GM18907 (cell line): Measurements from ENCODE around the gene TRABD2B.

Experiments used
- ATAC-seq: cut with Tn5 transposase; IDR thresholded peaks from one replicate; pipeline ENCODE4 v1.9.1; 2021; ENCODE audit warnings: mild to moderate bottlenecking, moderate library complexity; ENCODE audit not compliant: unreplicated experiment

Gene TRABD2B

DNA sequence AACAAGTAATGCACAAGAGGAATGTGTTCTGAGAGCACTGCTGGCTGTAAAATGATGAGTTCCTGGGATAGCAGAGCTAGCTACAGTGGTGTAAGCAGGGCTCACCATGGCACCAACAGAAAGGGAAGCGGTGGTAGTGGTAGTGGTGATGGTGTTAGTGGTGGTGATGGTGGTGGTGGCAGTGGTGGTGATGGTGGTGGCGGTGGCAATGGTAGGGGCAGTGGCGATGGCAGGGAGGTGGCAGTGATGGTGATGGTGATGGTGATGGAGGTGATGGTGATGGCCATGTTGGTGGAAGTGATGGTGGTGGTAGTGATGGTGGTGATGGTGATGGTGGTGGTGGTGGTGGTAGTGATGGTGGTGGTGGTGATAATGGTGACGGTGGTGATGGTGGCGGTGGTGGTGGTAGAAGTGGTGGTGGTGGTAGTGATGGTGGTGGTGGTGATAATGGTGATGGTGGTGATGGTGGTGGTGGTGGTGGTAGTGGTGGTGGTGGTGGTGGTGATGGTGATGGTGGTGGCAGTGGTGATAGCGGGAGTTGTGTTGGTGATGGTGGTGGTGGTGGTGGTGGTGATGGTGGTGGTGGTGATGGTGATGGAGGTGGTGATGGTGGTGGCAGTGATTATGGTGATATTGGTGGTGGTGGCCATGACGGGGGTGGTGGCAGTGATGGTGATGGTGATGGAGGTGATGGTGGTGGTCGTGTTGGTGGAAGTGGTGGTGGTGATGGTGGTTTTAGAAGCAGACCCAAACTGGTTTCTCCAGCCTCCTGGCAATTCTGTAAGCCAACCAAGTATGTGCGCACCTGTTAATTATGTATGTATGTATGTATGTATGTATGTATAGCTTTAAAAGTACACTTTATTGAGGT is 254.1 kb downstream of the TRABD2B start:
- no peak for ATAC-seq

DNA sequence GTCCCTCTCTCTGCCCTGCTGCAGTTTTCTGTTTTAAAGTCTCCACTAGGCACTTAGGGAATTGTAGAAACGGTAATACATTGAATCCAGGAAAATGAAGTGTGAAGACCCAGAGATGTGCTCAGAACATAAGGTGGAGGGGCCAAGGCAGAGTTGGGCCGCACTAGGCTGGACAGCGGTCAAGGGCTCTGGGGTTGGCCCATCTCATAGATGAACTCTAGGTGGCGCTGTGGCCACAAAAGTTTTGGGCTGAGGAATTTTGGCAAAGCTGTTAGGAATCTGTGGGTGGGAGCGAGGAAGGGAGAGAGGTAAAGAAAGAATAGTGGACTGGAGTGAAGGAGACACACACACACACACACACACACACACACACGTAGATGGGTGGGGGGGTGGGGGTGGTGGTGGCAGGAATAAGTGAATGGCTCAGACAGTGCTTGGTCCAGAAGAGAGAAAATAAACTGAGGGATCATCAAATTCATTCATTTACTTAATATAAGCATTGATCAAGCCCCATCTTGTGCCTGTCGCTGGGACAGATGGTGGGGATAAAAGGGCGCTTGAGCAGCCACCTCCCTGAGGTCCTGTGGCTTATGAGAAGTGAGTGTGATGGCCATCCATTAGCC is 258.5 kb downstream of the TRABD2B start:
- ATAC-seq, result no peak

DNA sequence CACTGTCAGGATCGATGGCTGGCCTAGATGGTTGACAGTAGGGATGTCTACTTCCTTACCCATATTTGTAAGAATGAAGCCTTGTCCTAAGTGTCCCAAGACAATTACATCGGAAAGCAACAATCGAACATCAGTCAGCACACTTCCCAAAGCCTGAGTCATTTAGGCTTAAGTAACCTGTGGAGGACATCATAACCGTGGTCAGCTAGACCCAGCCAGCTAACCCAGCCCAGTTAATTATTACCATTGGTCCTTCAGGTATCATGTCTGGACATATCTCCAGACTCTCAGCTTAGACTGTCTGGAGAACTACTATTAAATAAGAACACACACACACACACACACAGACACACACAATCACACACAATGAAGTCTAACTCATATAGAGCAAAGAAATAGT is 264.7 kb downstream of the TRABD2B start:
- no peak for ATAC-seq

DNA sequence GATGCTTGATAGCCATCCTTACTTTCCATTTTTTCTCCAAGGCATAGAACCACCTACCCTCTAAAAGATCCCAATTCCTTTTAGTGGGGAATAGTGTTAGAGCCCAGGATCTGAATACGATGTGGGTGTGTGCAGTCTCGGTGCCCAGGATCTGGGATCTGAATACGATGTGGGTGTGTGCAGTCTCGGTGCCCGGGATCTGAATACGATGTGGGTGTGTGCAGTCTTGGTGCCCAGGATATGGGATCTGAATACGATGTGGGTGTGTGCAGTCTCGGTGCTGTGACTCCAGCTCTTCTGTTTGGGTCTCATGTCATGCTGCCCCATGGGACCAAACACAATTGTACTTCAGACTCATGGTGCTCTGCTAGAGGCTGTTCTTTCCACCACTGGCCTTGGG is 265.5 kb downstream of the TRABD2B start:
- ATAC-seq, result no peak

DNA sequence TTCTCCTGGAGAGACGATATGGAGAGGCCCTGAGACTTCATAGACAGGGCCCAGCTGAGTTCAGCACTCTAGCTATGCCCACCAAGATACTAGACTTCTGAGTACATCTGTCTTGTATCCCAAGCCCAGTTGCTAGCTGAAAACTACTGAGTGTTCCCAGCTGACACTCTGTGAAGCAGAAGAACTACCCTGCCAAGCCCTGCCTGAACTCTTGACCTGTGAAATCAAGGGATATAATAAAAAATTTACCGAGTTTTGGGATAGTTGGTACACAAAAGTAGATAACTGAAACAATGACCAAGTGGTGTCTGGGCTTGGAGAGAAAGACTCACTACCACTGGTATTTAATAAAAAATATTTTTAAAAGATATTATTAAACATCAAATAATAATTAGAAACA is 267.5 kb downstream of the TRABD2B start:
- ATAC-seq, result no peak

DNA sequence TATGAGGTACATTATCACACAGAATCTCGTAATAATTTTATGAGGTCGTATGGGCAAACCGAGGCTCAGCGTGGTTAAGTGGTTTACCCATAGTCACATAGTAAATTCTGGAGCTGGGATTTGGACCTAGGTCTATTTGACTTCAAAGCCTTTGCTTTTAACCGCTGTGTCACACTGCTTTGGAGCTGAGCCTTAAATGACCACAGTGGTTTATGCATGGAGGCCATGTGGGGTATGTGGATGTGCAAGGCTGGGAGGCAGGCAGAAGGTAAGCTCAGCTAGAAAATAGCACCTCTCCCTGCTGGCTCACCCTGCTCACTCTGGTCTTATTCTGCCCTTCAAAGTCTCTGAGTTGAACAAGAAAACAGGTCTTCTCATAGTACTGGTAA is 269.5 kb downstream of the TRABD2B start:
- ATAC-seq, result no peak

DNA sequence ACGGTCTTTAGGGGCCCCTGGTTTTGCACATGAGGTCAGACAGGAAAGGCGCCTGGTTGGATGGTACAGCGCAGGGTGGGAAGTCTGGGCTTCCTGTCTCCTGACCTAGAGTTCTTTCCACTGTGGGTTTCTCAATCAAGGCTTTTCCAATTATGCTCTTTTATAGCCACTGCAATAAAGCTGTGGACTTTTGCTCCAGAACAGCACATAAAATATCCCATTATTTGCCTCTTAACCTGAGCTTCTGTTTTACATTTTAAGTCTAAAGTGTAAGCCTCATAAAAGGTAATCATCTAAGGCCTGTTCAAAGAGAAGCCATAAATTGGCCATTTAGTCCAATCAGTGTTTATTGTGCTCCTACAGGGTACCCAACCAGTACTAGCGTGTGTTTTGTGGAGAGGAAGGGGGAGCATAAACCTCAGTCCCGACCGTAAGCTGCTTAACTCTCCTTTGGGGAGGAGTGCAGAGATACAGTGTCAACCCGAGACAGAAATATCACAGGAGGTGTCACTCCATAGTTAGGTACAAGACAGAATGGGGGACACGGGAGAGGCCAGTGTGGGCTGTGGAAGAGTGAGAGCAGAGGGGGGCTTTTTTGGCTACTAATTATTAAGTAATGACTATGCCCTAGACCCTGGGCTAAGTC is 270.0 kb downstream of the TRABD2B start:
- no peak for ATAC-seq

DNA sequence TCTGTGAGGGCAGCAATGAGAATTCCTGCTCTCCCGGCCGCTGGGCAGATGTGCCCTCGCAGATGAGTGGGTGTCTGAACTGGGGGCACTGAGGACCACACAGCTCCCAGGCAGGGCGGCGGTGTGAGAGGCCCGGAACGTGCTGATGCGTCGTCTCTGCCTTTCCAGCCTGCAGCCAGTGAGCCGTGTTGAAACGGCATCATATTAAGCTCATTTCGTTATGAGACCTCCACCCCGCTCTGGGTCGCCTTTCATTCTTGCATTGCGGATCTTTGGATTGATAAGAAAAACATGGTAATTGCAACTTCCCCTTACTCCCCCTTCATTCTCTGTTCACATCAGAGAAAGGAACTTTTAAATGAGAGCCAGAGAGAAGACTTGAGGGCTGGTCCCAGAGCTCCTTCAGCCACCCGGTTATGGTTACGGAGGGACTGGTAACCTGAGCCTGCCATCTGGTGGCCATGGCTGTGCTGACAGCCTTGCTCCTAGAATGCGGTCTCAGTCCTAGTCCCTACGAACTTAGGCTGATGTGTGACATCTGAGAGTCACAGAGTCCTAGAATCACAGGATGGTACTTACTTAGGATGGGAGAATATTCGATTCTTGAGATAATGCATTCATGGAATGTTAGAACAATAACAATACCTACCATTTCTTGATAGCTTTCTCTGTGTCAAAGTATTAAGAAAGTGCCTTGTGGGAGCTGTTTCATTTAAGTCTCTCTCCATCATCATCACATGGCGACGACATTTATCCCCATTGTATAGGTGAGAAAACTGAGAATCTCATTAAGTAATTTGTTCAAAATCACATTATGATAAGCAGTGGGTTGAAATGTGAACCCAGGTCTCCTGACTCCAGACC is 271.0 kb downstream of the TRABD2B start:
- ATAC-seq, result peak; percentile 92

DNA sequence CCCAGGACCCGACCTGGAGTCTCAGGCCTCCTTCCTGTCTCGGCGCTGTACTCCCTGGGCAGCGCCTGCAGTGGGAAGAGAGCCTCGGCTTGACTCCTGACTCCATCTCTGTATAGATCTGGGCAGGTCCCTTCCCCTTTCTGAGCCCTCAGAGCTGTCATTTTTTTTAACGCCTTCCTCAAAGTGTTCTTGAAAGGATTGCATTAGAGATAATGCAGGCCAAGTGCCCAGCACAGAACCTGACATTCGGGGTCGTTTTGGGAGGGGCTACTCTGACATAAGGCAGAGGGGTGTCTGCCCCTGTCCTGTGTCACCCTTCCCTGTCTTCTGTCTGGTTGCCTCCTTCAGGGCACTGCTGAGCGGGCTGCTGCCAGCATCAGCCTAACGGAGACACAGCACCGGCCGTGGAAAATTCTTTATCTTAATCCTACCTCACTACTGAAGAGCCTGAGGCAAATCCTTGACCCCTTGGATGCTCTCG is 271.6 kb downstream of the TRABD2B start:
- ATAC-seq, result no peak

DNA sequence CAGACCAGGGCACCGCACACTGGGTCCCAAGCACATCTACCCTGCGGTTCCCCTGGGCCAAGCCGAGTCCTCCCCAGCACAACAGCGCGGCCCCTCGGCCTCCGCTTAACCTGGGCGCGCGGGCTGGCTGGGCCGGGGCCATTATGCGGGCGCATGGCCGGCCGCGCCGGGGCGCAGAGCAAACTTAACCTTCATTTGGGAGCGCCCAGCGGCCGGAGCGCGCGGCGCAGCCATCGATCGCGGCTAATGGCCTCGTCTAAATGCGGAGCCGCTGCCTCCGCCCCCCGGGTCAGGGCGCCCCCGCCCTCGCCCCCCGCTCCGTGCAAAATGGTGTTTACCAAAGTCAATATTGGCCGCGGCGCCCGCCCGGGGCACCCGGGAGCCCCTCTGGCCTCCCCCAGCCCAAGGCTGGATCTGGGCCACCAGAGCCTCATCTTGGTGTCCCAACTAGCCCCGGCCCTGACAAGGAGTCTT is 272.1 kb downstream of the TRABD2B start:
- ATAC-seq, result no peak

DNA sequence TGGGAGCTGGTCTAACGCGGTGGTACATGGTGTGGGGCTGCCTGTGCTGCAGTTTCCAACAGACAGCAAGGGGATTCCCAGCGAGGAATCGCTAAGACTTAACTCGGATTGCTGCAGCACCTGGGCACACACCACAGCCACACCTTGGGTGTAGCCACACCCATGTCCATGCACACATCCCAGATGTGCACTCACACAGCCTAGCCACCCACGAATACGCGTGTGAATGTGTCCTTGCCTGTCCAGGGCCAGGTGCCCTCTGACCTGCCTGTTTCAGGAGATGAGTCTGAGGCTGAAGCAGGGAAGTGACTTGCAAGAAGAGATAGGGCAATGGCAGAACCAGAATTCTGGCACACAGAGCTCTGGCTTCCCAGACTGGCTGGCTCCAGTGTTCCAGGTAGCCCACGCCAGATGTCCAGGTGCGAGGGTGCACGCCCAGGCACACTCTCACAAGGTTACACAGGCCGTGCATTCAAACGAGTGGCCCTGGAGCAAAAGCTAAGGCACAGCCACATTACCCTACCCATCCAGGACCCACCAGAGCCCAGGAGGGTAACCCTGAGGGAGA is 272.7 kb downstream of the TRABD2B start:
- ATAC-seq, result no peak

DNA sequence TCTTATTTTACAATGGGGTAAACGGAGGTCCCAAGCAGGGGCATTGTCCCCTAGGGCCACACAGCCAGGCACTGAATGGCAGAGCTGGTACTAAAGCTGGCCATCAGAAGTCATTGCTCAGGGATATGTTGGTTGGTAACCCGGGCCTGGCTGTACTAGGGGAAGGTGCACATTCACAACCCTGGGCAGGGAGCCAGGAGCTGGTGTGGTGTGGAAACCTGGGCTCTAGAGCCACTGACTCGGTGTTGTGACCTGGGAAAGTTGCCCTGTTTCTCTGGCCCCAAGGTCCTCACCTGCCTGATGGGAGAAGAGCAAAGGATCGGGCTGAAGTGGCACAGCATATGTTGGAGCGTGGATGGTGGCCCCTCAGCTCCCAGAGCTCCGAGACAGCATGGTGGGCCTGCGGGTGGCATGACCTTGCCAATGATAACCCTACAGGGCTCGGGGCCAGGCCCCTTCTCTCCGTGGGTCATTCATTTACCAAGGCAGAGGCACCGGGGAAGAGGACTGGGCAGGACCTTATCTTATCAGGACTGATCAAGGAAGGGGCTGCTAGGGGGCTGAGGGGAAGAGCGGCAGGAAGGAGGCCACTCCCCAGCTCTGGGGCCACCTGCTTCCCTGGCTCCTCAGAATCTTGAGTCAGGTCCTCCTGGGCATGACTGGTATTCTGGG is 274.1 kb downstream of the TRABD2B start:
- no peak for ATAC-seq

DNA sequence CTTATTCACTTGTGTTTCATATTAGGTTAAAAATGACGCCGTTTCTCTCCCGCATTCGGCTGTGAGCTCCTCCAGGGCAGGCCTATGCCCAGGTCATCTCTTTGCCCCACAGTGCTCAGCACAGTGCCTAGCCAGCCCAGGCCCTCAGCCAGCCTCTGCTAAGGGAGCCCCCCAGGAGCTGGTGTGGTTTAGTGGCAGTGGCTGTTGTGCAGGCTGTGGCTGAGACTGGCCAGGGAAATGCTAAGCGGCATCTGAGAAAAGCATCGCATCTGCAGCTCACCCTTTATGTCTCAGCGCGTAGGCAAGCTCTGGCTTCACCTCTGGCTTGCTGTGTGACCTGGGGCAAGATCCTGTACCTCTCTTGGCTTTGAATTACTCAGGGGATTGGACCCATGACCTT is 275.1 kb downstream of the TRABD2B start:
- no peak for ATAC-seq

DNA sequence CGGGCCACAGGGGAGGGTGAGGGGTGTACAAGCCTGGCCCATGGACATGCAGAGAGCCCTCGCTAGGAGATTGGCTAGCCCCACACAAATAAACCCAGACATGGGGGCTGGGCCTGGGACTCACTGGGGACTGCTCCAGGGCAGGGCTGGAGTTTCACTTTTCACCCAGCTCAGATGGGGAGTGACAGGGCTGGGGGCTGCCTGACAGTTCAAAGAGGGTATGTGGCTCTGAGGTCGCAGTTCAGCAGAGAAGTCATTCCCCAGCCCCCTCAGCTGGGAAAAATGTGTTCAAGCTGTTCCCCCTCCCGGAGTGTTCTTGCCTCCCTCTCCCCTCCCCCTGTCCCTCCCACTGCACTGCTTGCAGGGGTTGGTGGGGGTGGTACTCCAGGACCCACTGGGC is 277.1 kb downstream of the TRABD2B start:
- no peak for ATAC-seq

DNA sequence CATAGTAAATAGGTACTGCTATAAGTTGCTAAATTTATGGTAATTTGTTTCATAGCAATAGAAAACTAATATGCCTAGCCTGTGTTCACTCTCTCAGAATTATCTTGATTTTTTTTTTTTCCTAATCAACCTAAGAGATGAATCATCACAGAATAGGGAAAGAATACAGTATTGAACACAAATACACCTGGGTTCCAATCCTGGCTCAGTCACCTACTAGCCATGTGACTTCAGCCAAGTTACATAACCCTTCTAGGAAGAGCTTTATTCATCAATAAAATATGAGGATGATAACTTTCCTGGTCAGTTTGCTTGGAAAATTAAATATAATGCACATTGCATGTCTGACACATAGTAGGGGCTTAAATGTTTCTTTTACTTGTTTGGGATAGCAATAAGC is 279.8 kb downstream of the TRABD2B start:
- ATAC-seq, result no peak

DNA sequence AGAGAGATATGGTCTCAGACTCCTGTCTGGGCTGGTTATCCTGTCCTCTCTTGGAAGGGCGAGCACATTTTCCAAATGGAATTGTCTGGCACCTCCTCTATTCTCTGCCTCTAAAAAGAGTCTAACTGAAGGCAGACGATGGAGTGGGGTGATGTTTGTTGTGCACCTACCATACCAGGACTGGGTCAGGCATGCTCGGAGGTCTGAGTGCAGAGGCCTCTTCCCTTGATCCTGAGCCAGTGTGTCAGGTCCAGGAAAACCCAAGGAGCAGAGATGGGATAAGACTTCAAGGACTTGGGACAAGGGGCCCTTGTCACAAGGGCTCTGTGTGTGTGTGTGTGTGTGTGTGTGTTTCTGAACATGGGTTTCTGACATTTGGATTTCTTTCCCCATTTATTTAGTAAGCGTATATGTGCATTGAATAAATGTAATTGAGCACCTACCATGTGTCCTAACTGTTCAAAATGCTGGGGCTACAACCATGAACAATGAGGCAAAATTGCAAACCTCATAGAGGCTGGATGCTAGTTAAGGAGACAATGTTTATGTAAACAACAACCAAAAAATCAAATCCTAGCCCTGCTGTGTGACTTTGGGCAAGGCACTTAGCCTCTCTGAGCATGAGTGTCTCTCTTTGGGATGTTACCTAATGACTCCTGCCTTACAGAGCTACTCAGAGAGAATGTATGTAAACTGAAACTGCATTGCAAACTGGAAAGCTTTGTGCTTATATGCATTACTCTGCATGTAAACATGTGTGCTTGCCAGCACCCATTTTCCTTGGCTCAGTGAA is 283.0 kb downstream of the TRABD2B start:
- no peak for ATAC-seq

DNA sequence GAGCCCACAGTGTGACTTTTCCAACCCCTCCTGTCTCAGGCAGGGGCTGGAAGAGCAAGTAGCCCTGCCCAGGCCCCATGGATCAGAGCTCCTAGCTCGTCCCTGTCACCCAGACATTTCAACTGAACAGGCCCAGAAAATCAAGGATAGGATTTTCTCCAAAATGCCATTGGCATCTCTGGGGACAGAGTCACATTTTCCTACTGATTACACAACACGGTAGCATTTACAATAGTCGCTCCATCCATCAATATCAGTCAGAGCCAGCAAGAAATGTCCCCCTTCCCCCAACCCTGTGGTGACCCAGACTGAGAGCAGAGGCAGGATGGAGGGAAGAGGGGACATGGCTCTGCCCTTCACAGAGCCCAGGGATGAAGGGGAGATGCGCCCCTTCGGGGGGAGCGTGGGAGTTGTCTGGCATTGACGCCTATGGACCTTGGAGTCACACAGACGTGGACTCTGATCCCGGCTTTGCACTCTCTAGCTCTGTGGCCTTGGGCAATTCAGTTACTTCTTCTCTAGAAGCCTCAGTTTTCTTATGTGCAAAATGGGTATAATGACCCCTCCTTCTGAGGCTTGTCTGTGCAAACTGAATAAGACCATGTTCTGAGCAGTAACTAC is 283.7 kb downstream of the TRABD2B start:
- no peak for ATAC-seq

DNA sequence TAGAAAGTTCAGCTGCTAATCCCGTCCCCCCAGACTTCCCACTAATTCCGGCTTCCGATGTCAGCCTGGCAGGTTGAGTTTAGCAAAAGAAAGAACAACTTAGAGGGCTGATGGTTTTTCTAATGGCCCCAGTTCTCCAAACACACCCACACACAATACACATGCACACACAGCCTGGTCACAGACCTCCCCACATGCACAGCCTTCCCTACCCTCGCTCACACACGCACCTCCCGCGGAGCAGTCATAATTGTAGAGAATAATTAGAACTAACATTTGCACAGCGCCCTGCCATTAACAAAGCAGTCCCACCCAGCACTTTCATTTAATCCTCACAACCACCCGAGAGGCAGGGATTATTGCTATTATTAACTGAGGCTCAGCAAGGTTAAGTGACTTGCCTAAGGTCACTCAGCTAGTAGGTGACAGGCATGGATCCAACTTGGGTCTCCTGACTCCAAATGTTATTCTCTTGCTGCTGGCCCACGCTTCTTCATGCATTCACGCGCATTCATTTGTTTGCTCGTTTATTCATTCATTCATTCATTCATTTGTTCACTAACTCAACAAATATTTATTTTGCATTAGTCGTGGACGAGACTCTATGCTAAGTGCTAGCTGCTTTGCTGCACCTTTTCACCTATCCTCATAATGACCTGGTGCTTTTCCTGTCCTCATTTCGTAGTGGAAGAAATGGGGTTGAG is 284.4 kb downstream of the TRABD2B start:
- ATAC-seq, result no peak
